K562 (cell line): ENCODE results near the gene AMOT.

Experiments
- ARNT ChIP-seq, 2 experiments: fragments of 450-650 bp; IDR thresholded peaks; 2 replicates each; pipeline ENCODE4 v1.6.1; 2016; ENCODE audit warnings: mild to moderate bottlenecking in 1 of 2
- CTCF ChIP-seq, 3 experiments: IDR thresholded peaks in 2 of 3; conservative IDR thresholded peaks in 1 of 3; 2 replicates each; pipeline ENCODE4 v1.5.1; 2011 to 2012; ENCODE audit warnings: low read length in 3 of 3, mild to moderate bottlenecking in 3 of 3, control low read depth in 2 of 3, improper control_type of control experiment in 1 of 3, inconsistent platforms in 1 of 3, low read depth in 1 of 3, mixed read lengths in 1 of 3, moderate library complexity in 1 of 3; ENCODE audit not compliant: insufficient read depth in 2 of 3
- EP300 ChIP-seq: IDR thresholded peaks from 2 replicates; pipeline ENCODE4 v1.6.1; 2012; ENCODE audit warnings: low read length, improper control_type of control experiment
- FOXK2 ChIP-seq, 2 experiments: fragments of 450-650 bp; IDR thresholded peaks in 1 of 2; conservative IDR thresholded peaks in 1 of 2; 2 replicates each; pipeline ENCODE4 v1.6.1; 2016; ENCODE audit warnings: low read depth in 2 of 2, mild to moderate bottlenecking in 1 of 2
- KHSRP ChIP-seq: fragments of 450-650 bp; IDR thresholded peaks from 2 replicates; pipeline ENCODE4 v1.6.1; 2017
- MEF2A ChIP-seq: IDR thresholded peaks from 2 replicates; pipeline ENCODE4 v1.6.1; 2011; ENCODE audit warnings: low read depth, mild to moderate bottlenecking, low read length, moderate library complexity; ENCODE audit not compliant: control insufficient read depth
- POLR2A ChIP-seq: fragments of 450-650 bp; conservative IDR thresholded peaks from 2 replicates; pipeline ENCODE4 v1.6.1; 2016
- RFX5 ChIP-seq: IDR thresholded peaks from 2 replicates; pipeline ENCODE4 v1.6.1; 2011; ENCODE audit warnings: low read depth, mild to moderate bottlenecking, improper control_type of control experiment, low read length
- SAP30 ChIP-seq: fragments of 200-600 bp; sonication (generic); IDR thresholded peaks from 2 replicates; pipeline ENCODE4 v1.6.1; 2012; ENCODE audit warnings: borderline replicate concordance, low read depth, mild to moderate bottlenecking, moderate library complexity, low read length, control low read depth, inconsistent platforms; ENCODE audit not compliant: insufficient read depth, poor library complexity, severe bottlenecking
- TBP ChIP-seq: optimal IDR thresholded peaks from 2 replicates; pipeline ENCODE3; 2011; ENCODE audit warnings: low read depth, low read length, improper control_type of control experiment
- ZNF24 ChIP-seq: fragments of 450-650 bp; IDR thresholded peaks from 2 replicates; pipeline ENCODE4 v1.6.1; 2016
- ZNF263 ChIP-seq: sonication (generic); formaldehyde crosslinking; IDR thresholded peaks from 2 replicates; pipeline ENCODE4 v1.8.0; 2022; ENCODE audit warnings: mild to moderate bottlenecking, missing genetic modification reagents, borderline replicate concordance
- TF ChIP-seq, protein P1 (sequence below): fragments of 450-650 bp; formaldehyde crosslinking; IDR thresholded peaks from 2 replicates; pipeline ENCODE4 v1.4.0; 2020; ENCODE audit warnings: mild to moderate bottlenecking
- TF ChIP-seq, protein P2 (sequence below): fragments of 150-350 bp; conservative IDR thresholded peaks from 2 replicates; pipeline ENCODE4 v1.6.1; 2014; ENCODE audit warnings: low read length

GRCh38 chrX:112868586-112868985 is 28.0 kb upstream of the AMOT start:
- TF ChIP-seq FOXK2 (conservative IDR thresholded peaks at IDR 0.05 in 1 of 2, IDR thresholded peaks at IDR 0.05 in 1 of 2; ENCODE audit: low read depth in 2 of 2) (no peak), KHSRP (no peak), ZNF24 (no peak), EP300 (no peak), POLR2A (no peak), RFX5 (no peak), MEF2A (no peak), CTCF (IDR thresholded peaks at IDR 0.05 in 2 of 3, conservative IDR thresholded peaks at IDR 0.05 in 1 of 3; ENCODE audit: insufficient read depth in 2 of 3, low read depth in 1 of 3, low read length in 3 of 3) (no peak), ZNF263 (CRISPR knock-in tag) (no peak), SAP30 (no peak), ARNT (IDR thresholded peaks at IDR 0.05) (no peak), TBP (no peak)
- TF ChIP-seq, protein P1, sequence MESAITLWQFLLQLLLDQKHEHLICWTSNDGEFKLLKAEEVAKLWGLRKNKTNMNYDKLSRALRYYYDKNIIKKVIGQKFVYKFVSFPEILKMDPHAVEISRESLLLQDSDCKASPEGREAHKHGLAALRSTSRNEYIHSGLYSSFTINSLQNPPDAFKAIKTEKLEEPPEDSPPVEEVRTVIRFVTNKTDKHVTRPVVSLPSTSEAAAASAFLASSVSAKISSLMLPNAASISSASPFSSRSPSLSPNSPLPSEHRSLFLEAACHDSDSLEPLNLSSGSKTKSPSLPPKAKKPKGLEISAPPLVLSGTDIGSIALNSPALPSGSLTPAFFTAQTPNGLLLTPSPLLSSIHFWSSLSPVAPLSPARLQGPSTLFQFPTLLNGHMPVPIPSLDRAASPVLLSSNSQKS (CRISPR knock-in tag) = no peak
- TF ChIP-seq, protein P2, sequence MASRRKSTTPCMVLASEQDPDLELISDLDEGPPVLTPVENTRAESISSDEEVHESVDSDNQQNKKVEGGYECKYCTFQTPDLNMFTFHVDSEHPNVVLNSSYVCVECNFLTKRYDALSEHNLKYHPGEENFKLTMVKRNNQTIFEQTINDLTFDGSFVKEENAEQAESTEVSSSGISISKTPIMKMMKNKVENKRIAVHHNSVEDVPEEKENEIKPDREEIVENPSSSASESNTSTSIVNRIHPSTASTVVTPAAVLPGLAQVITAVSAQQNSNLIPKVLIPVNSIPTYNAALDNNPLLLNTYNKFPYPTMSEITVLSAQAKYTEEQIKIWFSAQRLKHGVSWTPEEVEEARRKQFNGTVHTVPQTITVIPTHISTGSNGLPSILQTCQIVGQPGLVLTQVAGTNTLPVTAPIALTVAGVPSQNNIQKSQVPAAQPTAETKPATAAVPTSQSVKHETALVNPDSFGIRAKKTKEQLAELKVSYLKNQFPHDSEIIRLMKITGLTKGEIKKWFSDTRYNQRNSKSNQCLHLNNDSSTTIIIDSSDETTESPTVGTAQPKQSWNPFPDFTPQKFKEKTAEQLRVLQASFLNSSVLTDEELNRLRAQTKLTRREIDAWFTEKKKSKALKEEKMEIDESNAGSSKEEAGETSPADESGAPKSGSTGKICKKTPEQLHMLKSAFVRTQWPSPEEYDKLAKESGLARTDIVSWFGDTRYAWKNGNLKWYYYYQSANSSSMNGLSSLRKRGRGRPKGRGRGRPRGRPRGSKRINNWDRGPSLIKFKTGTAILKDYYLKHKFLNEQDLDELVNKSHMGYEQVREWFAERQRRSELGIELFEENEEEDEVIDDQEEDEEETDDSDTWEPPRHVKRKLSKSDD = no peak
